Esophagus (tissue), 2 donors: ENCODE data around the gene KDF1. TPM values are rescaled to one million over a fixed set of nuclear protein-coding genes. Genes with fewer than 3 reads are reported as not detected.
"Not testable (repeated sequence)": the region's sequence is repeated elsewhere in the genome, so short reads cannot be mapped to it uniquely, and the experiment has no call there.

Experiments used
- H3K27ac ChIP-seq, 2 donors: one replicate each; pipeline ENCODE4 v1.5.1; 2013; ENCODE audit warnings: low read depth in 2 of 2, mild to moderate bottlenecking in 2 of 2, inconsistent platforms in 1 of 2, low read length in 1 of 2, moderate library complexity in 1 of 2
- H3K27me3 ChIP-seq, 2 donors: one replicate each; pipeline ENCODE4 v1.6.1; 2013; ENCODE audit warnings: low read length in 2 of 2, control low read depth in 1 of 2, mild to moderate bottlenecking in 1 of 2; ENCODE audit not compliant: insufficient read depth in 2 of 2, control insufficient read depth in 1 of 2
- H3K36me3 ChIP-seq, 2 donors: one replicate each; pipeline ENCODE4 v1.6.1; 2013; ENCODE audit warnings: low read length in 1 of 2; ENCODE audit not compliant: control insufficient read depth in 2 of 2, insufficient read depth in 2 of 2
- H3K4me1 ChIP-seq, 2 donors: one replicate each; pipeline ENCODE4 v1.6.1; 2013; ENCODE audit warnings: low read length in 1 of 2; ENCODE audit not compliant: control insufficient read depth in 2 of 2, insufficient read depth in 2 of 2
- H3K4me3 ChIP-seq, 2 donors: one replicate each; pipeline ENCODE4 v1.5.1; 2013; ENCODE audit warnings: low read length in 2 of 2, mild to moderate bottlenecking in 2 of 2, low read depth in 1 of 2, moderate library complexity in 1 of 2
- H3K9me3 ChIP-seq, 2 donors: one replicate each; pipeline ENCODE4 v1.6.1; 2013; ENCODE audit warnings: mild to moderate bottlenecking in 2 of 2, low read depth in 1 of 2, low read length in 1 of 2, moderate library complexity in 1 of 2; ENCODE audit not compliant: control insufficient read depth in 2 of 2, insufficient read depth in 1 of 2
- WGBS, 2 donors: extraction: QIAGEN DNeasy Blood & Tissue Kit; methylation state at CpG; one replicate each; pipeline ENCODE4 v1.1.7; 2013; 5-methylcytosine and 5-hydroxymethylcytosine counted together
- polyA plus RNA-seq, 2 donors: library from polyadenylated mRNA; stranded (reverse); fragments of 200-250 nt; gene quantifications; one replicate each; pipeline ENCODE4 v1.2.3, GENCODE V29; 2013
- donor health status: healthy with polysubstance abuse.
- donor health status: Bipolar disorder and iron deficiency.

KDF1 gene
- polyA plus RNA-seq, 2 donors = 12.7 to 17.5 TPM

- no peaks in the 10 kb centered on the region for H3K36me3 ChIP-seq
- 10 to 18% methylated on average over 13 of the region's 13 CpGs for WGBS, 2 donors
- H3K9me3 ChIP-seq = no peaks in the 10 kb centered on the region
- peaks cover 0 to 8% of the 10 kb centered on the region in 2 donors for H3K27me3 ChIP-seq
- peak overlapping the region; percentile 78 to 99 for H3K4me3 ChIP-seq
- H3K4me1 ChIP-seq = peaks cover 0 to 9% of the 10 kb centered on the region in 2 donors
- no peak overlapping the region for H3K27ac ChIP-seq
These were observed 998 bp downstream of the KDF1 start for GRCh38 chr1:26959270-26959669.

- Histone ChIP-seq H3K9me3 (no peaks in the 10 kb centered on the region), H3K36me3 (no peaks in the 10 kb centered on the region), H3K27me3 (peaks cover 0 to 8% of the 10 kb centered on the region in 2 donors), H3K27ac (no peak overlapping the region), H3K4me3 (no peak overlapping the region), H3K4me1 (peaks cover 0 to 9% of the 10 kb centered on the region in 2 donors)
- WGBS, 2 donors = 90 to 93% methylated on average over 3 of the region's 3 CpGs
These were observed 3.0 kb downstream of the KDF1 start for GRCh38 chr1:26957306-26957705.

- WGBS, 2 donors = 84 to 88% methylated on average over 3 of the region's 3 CpGs
- Histone ChIP-seq H3K9me3 (no peaks in the 10 kb centered on the region), H3K4me3 (no peak overlapping the region), H3K27me3 (peaks cover 0 to 8% of the 10 kb centered on the region in 2 donors), H3K36me3 (peaks cover 0 to 3% of the 10 kb centered on the region in 2 donors), H3K4me1 (peaks cover 0 to 9% of the 10 kb centered on the region in 2 donors), H3K27ac (no peak overlapping the region)
These were observed 3.9 kb downstream of the KDF1 start for GRCh38 chr1:26956321-26956720.

- H3K4me3 ChIP-seq = no peak overlapping the region
- H3K4me1 ChIP-seq = no peaks in the 10 kb centered on the region
- no peak overlapping the region for H3K27ac ChIP-seq
- 95 to 96% methylated on average over 5 of the region's 5 CpGs for WGBS, 2 donors
- peaks cover 0 to 2% of the 10 kb centered on the region in 2 donors for H3K27me3 ChIP-seq
- H3K9me3 ChIP-seq = no peaks in the 10 kb centered on the region
- H3K36me3 ChIP-seq = peaks cover 0 to 3% of the 10 kb centered on the region in 2 donors
These were observed 6.9 kb downstream of the KDF1 start for GRCh38 chr1:26953374-26953773.

- Histone ChIP-seq H3K4me3 (no peak overlapping the region), H3K36me3 (peaks cover 0 to 4% of the 10 kb centered on the region in 2 donors), H3K4me1 (no peaks in the 10 kb centered on the region), H3K9me3 (no peaks in the 10 kb centered on the region), H3K27ac (no peak overlapping the region), H3K27me3 (peaks cover 0 to under 1% of the 10 kb centered on the region in 2 donors)
- 84 to 92% methylated on average over 24 of the region's 24 CpGs for WGBS, 2 donors
These were observed 8.3 kb downstream of the KDF1 start for GRCh38 chr1:26951821-26952497.

- 91 to 96% methylated on average over 14 of the region's 14 CpGs for WGBS, 2 donors
These were observed 9.1 kb downstream of the KDF1 start for GRCh38 chr1:26951216-26951615.

GRCh38 chr1:26950602-26951001, 9.7 kb downstream of the KDF1 start:
- Histone ChIP-seq H3K36me3 (peaks cover 6 to 10% of the 10 kb centered on the region in 2 donors), H3K27ac (no peak overlapping the region)

More at GRCh38 chr1:26951216-26951615, 9.1 kb downstream of the KDF1 start:
- H3K27ac ChIP-seq = no peak overlapping the region
- H3K4me1 ChIP-seq = no peaks in the 10 kb centered on the region
- H3K36me3 ChIP-seq = peaks cover 2 to 6% of the 10 kb centered on the region in 2 donors
- no peaks in the 10 kb centered on the region for H3K9me3 ChIP-seq
- H3K4me3 ChIP-seq = no peak overlapping the region
- no peaks in the 10 kb centered on the region for H3K27me3 ChIP-seq

GRCh38 chr1:26949926-26950319, 10.3 kb downstream of the KDF1 start:
- no peak overlapping the region for H3K27ac ChIP-seq
- no peaks in the 10 kb centered on the region for H3K4me1 ChIP-seq
- H3K27me3 ChIP-seq = no peaks in the 10 kb centered on the region
- H3K9me3 ChIP-seq = no peaks in the 10 kb centered on the region
- H3K36me3 ChIP-seq = peaks cover 13 to 17% of the 10 kb centered on the region in 2 donors
- no peak overlapping the region for H3K4me3 ChIP-seq
- WGBS, 2 donors = 39 to 41% methylated on average over 3 of the region's 3 CpGs

More at GRCh38 chr1:26950602-26951001, 9.7 kb downstream of the KDF1 start:
- Histone ChIP-seq H3K27me3 (no peaks in the 10 kb centered on the region), H3K9me3 (no peaks in the 10 kb centered on the region), H3K4me3 (no peak overlapping the region), H3K4me1 (no peaks in the 10 kb centered on the region)
- 66 to 70% methylated on average over 8 of the region's 8 CpGs for WGBS, 2 donors

GRCh38 chr1:26949266-26949925, 10.9 kb downstream of the KDF1 start:
- Histone ChIP-seq H3K36me3 (peaks cover 13 to 17% of the 10 kb centered on the region in 2 donors), H3K27me3 (no peaks in the 10 kb centered on the region), H3K4me3 (no peak overlapping the region), H3K4me1 (no peaks in the 10 kb centered on the region), H3K9me3 (no peaks in the 10 kb centered on the region), H3K27ac (no peak overlapping the region)
- 65 to 77% methylated on average over 1 of the region's 1 CpG for WGBS, 2 donors

GRCh38 chr1:26948725-26949057, 11.6 kb downstream of the KDF1 start:
- not testable (repeated sequence) for H3K9me3 ChIP-seq, H3K4me3 ChIP-seq, H3K27ac ChIP-seq, H3K27me3 ChIP-seq, H3K4me1 ChIP-seq
- WGBS, 2 donors = 88 to 89% methylated on average over 16 of the region's 16 CpGs
- H3K36me3 ChIP-seq = peaks cover 13 to 18% of the 10 kb centered on the region in 2 donors
